IPS DF 4.7 (cell line): ENCODE measurements around the gene TET2.

ENCODE experiments used
- DNase-seq: peaks from one replicate; pipeline ENCODE4 v3.0.0-alpha.2; 2013; ENCODE audit warnings: low spot score; ENCODE audit errors: extremely low read depth

TET2 gene

DNA sequence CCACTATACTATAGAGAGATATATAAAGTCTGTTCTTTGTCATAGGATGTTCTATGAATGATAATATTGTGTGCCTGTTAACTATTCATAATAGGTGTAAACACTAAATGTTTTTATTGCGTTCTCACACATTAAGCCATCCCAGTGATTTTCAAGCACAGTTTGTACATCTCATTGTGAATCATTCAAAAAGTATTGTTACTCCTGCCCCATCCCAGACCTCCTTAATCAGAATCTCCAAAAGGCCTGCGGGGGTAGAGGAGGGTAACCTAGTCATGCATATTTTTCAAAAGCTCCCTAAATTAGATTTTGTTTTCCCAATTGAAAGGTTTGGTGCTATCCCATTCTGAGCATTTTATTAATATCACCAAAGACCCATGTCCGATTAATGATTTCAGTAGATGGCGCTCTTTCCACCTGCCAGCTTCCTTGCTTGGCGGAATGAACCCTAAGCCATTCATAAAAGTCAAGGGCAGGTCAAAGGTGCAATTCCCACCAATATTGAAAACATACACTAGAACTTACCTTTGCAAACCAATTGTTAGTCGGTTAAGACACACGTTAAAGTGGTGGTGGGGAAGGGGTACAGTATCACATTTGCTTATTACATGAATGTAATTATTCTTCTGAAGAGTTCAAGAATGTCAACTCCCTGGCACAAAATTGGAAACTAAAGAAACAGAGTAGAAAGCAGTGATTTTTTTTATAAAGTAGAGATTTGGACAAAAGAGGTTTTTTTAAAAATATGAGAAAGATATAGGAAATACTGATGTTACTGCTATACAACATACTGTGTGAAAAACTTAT is 5.8 kb upstream of the TET2 start:
- no peak for DNase-seq

DNA sequence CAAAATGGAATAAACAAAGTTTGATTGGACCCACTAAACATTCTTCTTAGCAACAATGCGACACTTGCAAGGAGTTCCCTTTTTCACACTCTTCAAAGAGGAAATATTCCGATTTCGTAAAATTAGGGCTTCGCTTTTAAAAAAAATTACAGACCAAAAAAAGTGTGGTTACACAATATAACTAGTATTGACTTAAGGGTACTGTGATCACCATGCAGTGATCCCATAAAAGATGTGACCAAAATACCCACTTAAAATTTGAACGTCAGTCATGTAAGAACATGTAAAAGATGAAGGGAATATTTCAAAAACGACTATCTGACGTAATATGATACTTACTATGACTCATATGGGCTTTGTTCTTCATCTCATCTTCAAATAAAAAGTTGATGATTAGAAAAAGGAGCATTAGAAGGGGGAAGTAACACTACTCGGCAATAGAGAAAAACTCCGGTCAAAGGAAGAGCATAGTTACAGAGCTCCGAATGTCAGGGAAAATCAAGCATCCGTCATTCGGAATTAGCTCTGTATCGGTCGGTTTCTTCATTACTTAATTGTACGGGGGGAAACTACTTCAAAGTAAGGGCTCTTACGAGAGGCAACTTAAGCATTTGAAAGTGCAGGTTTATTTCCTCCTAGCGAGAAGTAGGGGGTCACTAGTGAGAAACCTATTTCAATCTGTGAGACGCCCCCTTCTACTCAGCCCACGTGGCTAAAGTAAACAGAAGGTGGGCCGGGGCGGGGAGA is 1.3 kb upstream of the TET2 start:
- no peak for DNase-seq

DNA sequence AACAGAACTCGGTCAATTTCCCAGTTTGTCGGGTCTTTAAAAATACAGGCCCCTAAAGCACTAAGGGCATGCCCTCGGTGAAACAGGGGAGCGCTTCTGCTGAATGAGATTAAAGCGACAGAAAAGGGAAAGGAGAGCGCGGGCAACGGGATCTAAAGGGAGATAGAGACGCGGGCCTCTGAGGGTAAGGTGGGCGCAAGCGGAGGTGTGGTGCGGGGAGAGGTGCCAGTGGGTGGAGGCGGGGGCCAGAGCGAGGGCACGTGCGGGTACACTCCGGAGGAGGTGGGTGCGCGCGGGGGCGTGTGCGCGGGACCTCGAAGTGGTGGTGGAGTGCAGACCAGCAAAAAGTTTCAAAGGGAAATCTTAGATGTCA is 787 bp upstream of the TET2 start:
- DNase-seq, result no peak

DNA sequence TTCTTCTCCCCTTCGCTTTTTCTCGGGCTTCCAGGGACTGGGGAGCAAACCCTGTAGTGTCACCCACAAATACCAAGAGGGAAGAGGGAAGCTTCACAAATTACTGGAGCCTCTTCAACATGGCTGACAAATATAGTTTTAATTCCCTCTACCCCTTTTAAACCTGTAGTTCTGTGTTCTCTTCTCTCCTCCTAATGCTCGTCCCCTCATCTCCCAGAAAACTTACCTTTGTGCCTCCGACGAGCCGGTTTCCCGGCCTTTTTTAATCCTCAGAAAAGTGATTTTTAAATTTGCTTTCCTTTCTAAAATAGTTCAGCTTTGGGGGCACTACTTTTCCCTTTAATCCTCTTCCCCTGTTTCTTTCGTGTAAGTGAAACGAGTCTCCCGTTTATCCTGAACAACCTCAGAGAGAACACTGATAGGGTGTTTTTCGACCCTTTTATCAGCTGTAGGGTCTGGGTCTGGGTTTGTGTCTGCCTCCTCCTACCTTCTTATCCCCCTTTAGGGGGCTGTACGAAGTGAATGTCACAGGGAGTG is 408 bp downstream of the TET2 start:
- DNase-seq, result no peak

DNA sequence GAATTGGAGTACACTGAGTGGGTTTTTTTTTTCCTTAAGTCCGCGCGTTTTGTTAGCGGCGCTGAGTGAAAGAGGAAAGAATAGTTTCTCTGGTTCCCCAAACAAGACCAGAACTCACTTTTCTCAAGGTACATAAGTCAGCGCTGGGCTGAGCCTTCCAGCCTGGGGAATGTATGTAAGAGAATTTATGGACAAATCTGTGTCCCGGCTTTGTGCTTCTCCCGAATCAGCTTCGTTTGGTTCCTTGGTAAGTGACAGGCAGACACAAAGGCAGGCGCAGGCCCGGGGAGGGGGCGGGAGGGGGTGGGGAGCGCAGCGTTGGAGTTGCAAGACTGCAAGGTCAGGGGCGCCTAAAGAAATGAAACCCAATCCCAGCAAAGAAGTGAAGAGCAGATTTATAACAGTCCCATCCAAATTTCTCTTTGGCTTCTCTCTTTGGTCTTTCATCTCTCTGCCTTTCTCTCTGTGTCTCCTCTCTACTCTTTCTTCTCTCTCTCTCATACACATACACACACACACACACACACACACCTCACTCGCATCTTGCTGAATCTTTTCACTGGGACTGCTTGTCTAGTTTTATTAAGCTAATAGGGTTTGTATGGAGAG is 981 bp downstream of the TET2 start:
- DNase-seq, result no peak

DNA sequence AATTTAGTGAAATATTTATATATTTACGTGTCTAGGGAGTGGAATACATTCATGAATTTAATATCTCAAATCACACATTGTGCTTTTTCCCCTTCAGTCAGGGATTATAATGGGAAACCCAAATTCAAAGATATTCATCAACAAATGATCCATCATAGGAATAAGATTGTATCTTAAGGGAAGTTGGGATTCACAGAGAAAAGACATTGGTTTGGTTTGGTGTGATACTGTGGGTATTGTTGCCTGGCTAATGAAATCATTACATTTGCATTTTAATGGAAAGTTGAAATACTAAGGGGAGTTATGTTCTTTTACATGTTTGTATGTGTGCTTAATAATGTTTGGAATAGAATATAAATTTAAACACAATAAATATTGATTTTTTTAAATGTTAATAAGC is 1.7 kb downstream of the TET2 start:
- DNase-seq, result no peak

DNA sequence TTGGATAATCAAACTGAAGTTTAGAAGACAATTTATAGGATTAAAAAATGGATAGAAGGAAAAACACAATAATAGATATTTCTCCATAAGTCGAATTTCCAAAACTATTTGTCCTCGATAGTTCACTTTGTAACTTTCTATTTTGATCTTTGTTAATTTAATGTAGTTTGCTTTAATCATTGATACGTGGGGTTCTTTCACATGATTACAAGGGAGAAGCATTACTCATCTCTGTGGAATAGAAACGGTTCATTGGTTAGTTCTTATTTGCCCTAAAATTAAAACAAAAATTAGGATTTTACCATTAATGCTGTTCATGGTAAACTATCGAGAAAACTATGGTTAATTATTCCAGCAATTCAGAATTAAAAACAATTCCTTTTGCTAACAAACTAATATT is 2.1 kb downstream of the TET2 start:
- no peak for DNase-seq

DNA sequence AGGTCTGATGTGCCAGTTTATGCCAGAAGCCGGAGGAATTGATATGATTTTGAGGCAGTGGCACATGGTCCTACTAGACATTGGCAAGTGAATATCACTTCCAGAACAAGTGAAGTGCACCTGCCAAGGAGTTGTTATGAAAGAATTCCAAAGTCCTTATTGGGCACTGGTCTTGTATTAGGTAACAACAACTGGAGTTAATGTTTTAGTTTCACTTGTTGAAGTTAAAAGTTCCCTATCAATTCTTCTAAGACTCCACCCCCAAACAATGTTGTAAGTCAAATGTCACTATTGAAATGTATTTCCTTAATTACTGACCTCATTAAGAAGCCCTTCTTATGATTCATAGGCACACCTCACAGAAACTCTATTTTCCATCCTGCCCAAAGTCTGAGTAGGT is 3.1 kb downstream of the TET2 start:
- no peak for DNase-seq

DNA sequence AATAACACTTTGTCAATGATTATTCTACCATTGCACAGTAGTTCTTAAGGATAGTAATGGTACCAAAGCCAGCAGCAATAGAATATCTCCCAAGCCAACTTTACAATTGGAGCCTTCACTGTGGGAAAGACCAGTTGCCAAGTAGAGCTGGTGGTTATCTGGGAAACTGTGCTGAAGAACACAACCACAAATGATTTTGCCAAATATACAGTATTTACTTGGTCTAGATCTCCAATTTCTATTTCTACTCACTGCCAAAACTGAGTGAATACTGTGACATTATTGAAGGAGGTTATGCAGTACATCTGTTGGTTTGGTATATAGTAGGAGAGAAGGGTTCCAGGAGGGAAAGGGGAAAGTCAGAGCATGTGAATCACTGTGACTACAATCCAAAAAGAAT is 3.8 kb downstream of the TET2 start:
- DNase-seq, result no peak

DNA sequence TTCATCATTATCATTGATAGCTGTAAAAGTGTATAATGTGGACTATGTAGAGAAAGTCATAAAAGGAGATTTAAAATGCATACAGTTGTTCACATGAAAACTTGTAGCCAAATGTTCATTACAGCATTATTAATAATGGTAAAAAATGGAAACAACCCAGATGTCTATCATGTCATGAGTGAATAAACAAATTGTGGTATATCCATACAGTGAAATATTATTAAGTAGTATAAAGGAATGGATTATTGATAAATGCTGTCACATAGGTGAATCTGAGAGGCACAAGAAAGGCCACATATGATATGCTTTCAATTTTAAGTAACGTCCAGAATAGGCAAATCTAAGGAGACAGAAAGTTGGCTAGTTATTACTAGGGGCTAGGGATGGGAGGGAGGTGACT is 7.1 kb downstream of the TET2 start:
- no peak for DNase-seq

DNA sequence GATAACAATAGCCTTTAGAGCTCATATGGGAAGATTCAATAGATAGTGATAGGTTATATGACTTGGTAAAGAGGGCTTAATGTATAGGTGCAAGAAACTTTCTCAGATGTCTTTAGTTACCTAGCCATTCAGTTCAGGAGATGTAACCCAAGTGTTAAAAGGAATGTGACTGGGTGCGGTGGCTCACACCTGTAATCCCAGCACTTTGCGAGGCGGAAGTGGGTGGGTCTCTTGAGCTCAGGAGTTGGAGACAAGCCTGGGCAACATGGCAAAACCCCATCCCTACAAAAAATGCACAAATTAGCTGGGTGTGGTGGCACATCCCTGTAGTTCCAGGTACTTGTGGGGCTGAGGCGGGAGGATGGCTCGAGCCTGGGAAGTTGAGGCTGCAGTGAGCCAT is 7.9 kb downstream of the TET2 start:
- DNase-seq, result no peak

DNA sequence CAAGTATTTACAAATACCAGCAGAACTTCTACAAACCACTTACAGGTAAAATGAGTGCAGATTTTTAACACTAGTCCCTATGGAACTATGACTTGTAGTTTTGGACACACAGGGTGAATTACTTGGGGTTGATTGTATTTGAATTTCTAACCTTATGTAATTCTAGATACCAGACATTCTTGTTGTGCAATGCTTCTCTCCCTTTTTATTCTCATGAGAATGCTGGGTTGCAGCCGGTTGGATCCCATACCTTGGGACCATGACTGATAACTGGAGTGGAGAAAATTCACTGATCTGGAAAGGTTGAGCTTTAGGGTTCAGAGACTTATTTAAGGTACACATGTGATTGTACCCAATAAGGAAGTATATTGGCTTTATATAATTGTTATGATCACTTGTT is 8.8 kb downstream of the TET2 start:
- DNase-seq, result no peak

DNA sequence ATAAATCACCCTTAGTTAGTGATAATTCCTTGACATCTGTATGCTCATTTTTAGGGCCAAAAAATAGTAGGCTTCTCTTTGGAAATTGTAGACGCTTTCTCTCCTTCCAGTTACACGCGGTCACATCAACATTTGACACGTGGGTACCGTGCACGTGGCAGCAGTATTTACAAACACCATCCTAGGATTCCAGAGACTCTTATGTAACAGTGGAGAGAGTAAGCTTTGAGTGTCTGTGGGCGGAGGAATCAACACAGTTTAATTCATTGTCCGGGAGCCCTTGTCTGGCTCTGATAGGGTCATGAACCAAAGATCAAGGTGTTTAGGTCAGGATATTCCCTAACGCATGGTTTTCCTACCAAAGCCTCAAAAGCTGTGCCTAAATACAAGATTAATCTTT is 12.2 kb downstream of the TET2 start:
- no peak for DNase-seq

DNA sequence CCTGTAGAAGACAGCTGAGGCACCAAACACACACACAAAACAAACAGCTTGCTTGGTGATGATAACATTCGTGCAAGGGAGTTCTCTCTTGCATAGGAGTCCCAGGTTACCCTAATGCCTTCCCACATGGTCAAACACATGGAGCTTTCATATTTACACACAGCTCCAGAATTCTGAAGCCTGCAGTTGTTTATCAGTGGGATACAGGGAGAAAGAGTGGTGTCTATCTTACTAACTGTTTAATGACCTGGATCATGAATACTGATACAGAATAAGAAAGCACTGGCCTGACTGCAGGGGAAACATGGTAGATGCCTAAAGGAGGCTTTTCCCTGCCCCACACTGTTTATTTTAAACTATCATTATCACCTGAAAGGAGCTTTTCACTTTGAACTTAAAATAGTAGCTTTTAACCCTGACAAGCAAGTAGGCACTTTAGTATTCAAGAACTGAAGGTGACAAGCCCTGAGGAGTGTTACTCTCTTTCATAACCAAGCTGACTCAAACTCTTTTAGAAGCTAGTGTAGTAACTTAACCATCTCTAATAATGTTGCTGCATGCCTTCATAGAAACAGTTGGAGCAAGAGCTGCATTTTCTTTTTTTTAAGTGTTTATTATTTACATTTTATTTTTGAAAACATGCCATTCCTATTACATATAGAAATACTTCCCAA is 15.6 kb downstream of the TET2 start:
- DNase-seq, result no peak

DNA sequence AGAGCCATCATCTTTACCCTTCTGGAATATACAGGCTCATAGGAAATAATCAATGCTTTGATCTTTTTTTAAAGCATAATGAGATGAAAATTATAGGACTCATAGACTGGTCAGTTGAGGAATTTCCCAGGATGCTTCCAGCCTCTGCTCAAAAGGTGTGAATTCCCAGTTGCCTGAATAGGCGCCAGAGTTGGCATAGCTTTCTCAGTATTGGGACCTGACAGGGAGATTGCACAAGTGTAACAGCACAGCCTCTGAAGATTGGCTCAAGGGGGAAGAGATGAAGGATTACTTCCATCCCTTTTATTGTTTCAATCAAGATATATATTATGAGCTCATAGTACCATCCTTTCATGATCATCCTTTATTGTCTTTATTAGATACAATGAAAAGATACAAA is 17.9 kb downstream of the TET2 start:
- no peak for DNase-seq

DNA sequence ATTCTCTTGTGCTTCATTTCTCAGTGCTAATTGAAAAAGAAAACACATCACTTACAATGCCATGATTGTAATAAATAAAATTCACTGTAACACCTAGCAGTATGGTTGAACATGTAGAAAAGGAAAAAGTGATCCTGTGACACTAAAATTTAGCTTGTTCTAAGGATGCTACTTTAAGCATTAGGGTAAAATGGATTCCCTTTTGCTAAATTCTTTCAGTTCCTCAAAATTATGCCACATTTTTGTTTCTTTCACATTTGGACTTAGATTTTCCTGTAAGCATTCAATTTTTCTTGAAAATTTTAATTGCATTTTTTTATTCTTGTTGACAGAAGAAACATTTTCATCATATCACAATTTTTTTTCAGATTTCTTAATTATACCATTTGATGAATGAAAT is 19.4 kb downstream of the TET2 start:
- DNase-seq, result no peak

DNA sequence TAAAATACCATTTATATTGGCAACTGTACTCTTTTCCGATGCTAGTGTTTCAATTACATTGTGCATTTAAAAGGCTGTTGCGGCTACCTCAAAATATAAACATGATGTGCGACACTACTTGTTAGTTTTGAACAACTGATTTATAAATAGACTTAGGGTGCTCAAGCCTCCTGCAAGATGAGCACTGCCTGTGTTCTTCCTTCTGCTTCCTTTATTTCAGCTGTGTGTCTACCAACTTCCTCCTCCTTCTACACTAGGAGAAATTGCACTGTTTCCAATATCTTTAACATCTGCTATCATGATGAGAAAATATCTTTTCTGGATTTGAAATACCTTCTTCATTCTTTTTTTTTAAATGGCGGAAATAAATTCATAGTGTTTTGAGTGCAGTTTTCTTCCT is 24.0 kb downstream of the TET2 start:
- no peak for DNase-seq

DNA sequence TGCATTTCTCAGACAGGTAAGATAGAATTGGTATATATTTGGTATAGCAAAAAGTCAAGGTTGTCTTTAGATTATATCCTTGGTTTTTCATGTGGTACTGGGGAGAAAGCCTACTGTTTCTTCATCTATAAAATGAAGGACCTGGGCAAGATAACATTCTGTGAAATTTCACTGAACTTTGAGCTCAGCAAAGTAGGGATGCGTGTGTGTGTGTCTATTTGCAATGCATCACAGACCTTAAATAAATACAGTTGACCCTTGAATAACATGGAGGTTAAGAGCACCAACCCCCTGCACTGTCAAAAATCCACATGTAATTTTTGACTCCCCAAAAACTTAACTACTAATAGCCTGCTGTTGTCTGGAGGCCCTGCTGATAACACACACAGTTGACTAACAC is 25.2 kb downstream of the TET2 start:
- DNase-seq, result no peak

DNA sequence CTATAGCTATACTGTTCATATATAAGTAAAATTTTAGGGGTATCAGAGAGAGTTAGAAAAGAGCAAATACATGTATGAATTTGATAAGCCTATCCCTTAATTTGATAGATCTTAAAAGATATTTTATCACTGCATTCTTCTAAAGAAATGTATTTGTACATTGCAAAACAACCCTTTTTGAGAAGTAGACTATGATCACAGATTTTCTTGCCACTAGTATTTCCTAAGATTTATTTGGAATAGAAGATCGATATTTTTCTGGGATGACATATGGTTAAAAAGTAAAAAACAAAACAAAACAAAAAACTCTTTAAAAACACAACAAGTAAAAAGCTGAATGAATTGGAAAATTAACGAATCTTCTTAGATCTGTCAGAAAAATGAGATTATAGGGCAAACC is 27.4 kb downstream of the TET2 start:
- DNase-seq, result no peak

DNA sequence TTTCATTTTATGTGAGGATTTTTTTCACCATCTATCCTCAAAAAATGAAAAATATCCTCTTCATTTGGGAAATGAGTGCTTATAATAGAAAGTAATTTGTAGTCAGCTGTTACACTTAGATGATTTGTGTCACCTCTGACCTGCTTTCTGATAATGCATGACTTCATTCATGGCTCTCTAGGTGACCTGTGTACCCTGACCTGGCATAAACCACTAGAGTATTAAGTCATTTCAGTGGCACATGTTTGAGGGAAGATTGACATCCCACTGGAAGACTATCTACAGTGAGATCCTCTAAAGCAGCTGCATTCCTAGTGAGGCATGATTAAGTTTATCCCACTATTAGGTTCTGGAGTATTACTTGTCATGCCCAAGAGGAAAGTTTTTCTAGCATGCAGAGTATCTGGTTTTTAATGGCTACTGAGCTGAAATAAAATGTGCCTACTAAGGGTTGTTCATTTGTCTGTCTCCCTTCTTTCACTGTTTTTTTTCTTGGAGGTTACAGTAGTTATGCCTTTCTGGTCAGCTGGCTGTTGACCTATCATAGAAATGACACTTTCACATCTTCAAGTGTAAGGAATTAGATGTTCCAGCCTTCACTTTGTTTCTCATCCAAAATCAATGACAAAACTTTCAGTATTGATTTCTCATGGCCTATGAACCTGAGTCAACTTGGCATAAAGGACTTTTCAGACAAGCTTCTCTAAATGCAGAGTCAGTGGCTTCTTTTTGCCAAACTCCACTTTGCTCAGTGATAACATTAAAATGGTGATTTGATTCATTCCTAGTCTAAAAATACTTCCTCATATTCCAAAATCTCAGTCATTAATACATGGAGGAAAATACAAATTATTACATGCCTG is 33.1 kb downstream of the TET2 start:
- DNase-seq, result no peak

DNA sequence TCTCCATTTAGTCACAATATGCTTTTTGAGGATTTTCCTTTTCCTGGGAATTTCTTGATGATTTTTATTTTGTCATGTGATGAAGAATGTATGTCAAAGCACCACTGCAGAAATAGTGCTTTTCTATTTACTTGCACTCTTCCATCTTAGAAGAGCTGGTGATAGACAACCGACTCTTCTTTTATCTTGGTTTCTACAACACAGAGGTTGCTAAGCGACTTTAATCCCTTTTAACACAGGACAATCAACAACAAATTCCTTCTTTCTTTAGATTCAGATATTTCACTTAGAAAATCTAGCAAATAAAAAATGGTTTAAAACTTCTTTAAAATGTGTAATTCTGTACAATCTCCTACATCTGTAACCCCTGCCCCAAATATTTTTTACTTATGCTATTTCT is 34.6 kb downstream of the TET2 start:
- no peak for DNase-seq
